ENCODE measurements around the gene ZNF627.

DNA sequence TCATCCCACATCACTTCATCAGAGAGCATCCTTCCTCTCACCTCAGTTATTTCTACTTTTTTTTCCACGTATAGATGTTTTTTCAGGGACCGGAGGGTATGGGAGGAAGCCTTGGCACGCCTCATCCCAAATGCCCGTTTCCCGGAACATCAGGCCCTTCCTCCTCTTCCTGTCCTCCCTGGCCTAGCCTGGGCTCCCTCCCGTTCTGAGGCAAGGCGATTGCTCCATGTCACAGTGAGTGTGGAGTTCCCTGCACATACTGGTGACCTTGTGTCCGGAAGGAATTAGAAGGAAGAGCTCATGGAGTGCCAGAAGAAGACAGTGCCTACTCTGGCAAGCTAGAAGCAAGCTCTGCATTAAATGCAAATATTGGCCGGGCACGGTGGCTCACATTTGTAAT lies 1.1 kb upstream of the ZNF627 start:
- TF ChIP-seq POLR2A (IDR thresholded peaks at IDR 0.05) = no peak
- TF ChIP-seq, protein P1, sequence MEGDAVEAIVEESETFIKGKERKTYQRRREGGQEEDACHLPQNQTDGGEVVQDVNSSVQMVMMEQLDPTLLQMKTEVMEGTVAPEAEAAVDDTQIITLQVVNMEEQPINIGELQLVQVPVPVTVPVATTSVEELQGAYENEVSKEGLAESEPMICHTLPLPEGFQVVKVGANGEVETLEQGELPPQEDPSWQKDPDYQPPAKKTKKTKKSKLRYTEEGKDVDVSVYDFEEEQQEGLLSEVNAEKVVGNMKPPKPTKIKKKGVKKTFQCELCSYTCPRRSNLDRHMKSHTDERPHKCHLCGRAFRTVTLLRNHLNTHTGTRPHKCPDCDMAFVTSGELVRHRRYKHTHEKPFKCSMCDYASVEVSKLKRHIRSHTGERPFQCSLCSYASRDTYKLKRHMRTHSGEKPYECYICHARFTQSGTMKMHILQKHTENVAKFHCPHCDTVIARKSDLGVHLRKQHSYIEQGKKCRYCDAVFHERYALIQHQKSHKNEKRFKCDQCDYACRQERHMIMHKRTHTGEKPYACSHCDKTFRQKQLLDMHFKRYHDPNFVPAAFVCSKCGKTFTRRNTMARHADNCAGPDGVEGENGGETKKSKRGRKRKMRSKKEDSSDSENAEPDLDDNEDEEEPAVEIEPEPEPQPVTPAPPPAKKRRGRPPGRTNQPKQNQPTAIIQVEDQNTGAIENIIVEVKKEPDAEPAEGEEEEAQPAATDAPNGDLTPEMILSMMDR (IDR thresholded peaks at IDR 0.05) = no peak
